ENCODE measurements around the gene KRT72. TPM values are rescaled to one million over a fixed set of nuclear protein-coding genes. Genes with fewer than 3 reads are reported as not detected.

The KRT72 gene
- total RNA-seq, 1 donor from 2014 or later, result not detected

- intact Hi-C loops (cut with DNase I), result no loop called here
- H3K4me3 ChIP-seq, result no peak overlapping the region
- H3K27ac ChIP-seq, result no peak overlapping the region
- no peak for DNase-seq (ENCODE audit: extremely low spot score in 2 of 2)
- H3K36me3 ChIP-seq, result no peaks in the 10 kb centered on the region
- H3K27me3 ChIP-seq, result no peaks in the 10 kb centered on the region
- H3K9me3 ChIP-seq, result no peaks in the 10 kb centered on the region
- TF ChIP-seq POLR2AphosphoS5 (IDR thresholded peaks at IDR 0.05; ENCODE audit: insufficient read depth in 1 of 2, low read depth in 1 of 2) (no peak), POLR2A (IDR thresholded peaks at IDR 0.05) (no peak), CTCF (IDR thresholded peaks at IDR 0.05) (no peak)
- no peaks in the 10 kb centered on the region for H3K4me1 ChIP-seq
Observed at GRCh38 chr12:52591521-52591920, 9.7 kb downstream of the KRT72 start.

- no peaks in the 10 kb centered on the region for H3K4me1 ChIP-seq
- no peaks in the 10 kb centered on the region for H3K9me3 ChIP-seq
- no peak overlapping the region for H3K4me3 ChIP-seq
- TF ChIP-seq CTCF (IDR thresholded peaks at IDR 0.05), result no peak
- TF ChIP-seq POLR2A (IDR thresholded peaks at IDR 0.05), result no peak
- no peak for TF ChIP-seq POLR2AphosphoS5 (IDR thresholded peaks at IDR 0.05; ENCODE audit: insufficient read depth in 1 of 2, low read depth in 1 of 2)
- no peak overlapping the region for H3K27ac ChIP-seq
- DNase-seq (ENCODE audit: extremely low spot score in 2 of 2), result no peak
- H3K27me3 ChIP-seq, result no peaks in the 10 kb centered on the region
- H3K36me3 ChIP-seq, result no peaks in the 10 kb centered on the region
- intact Hi-C loops (cut with DNase I), result no loop called here
Observed at GRCh38 chr12:52590021-52590420, 11.2 kb downstream of the KRT72 start.

- intact Hi-C loops (cut with DNase I), result no loop called here
- Histone ChIP-seq H3K4me3 (no peak overlapping the region), H3K27ac (no peak overlapping the region), H3K4me1 (no peaks in the 10 kb centered on the region), H3K36me3 (no peaks in the 10 kb centered on the region), H3K27me3 (no peaks in the 10 kb centered on the region), H3K9me3 (no peaks in the 10 kb centered on the region)
- no peak for DNase-seq (ENCODE audit: extremely low spot score in 2 of 2)
- TF ChIP-seq POLR2A (IDR thresholded peaks at IDR 0.05) (no peak), CTCF (IDR thresholded peaks at IDR 0.05) (no peak)
Observed at GRCh38 chr12:52587563-52587962, 13.7 kb downstream of the KRT72 start.

GRCh38 chr12:52585946-52586345 lies 15.3 kb downstream of the KRT72 start:
- no peaks in the 10 kb centered on the region for H3K36me3 ChIP-seq
- intact Hi-C loops (cut with DNase I), result no loop called here
- DNase-seq (ENCODE audit: extremely low spot score in 2 of 2), result no peak
- TF ChIP-seq POLR2AphosphoS5 (IDR thresholded peaks at IDR 0.05; ENCODE audit: insufficient read depth in 1 of 2, low read depth in 1 of 2), result no peak
- TF ChIP-seq CTCF (IDR thresholded peaks at IDR 0.05), result no peak
- TF ChIP-seq POLR2A (IDR thresholded peaks at IDR 0.05), result no peak
- no peaks in the 10 kb centered on the region for H3K9me3 ChIP-seq
- no peaks in the 10 kb centered on the region for H3K27me3 ChIP-seq
- H3K4me1 ChIP-seq, result no peaks in the 10 kb centered on the region
- H3K4me3 ChIP-seq, result no peak overlapping the region
- no peak overlapping the region for H3K27ac ChIP-seq

- Histone ChIP-seq H3K27me3 (no peaks in the 10 kb centered on the region), H3K27ac (no peak overlapping the region), H3K36me3 (no peaks in the 10 kb centered on the region), H3K4me1 (no peaks in the 10 kb centered on the region), H3K9me3 (no peaks in the 10 kb centered on the region), H3K4me3 (no peak overlapping the region)
- intact Hi-C loops (cut with DNase I), result no loop called here
- DNase-seq (ENCODE audit: extremely low spot score in 2 of 2), result no peak
- no peak for TF ChIP-seq POLR2AphosphoS5 (IDR thresholded peaks at IDR 0.05; ENCODE audit: insufficient read depth in 1 of 2, low read depth in 1 of 2)
- no peak for TF ChIP-seq CTCF (IDR thresholded peaks at IDR 0.05)
- no peak for TF ChIP-seq POLR2A (IDR thresholded peaks at IDR 0.05)
Observed at GRCh38 chr12:52585066-52585465, 16.2 kb downstream of the KRT72 start.

Data from vagina (tissue), 2 donors.